Breast epithelium (tissue), 3 donors: Measurements from ENCODE around the gene MAT1A.

Source experiments
- CTCF ChIP-seq, 3 donors: fragments of 450-650 bp; IDR thresholded peaks; one replicate each; pipeline ENCODE4 v1.5.1; 2016 to 2017; ENCODE audit warnings: antibody characterized with exemption in 3 of 3, mild to moderate bottlenecking in 3 of 3, moderate library complexity in 3 of 3
- POLR2A ChIP-seq: fragments of 450-650 bp; IDR thresholded peaks from one replicate; pipeline ENCODE4 v1.6.1; 2016; ENCODE audit warnings: antibody characterized with exemption, mild to moderate bottlenecking, moderate library complexity
- POLR2AphosphoS5 ChIP-seq, 3 donors: sonication (generic); formaldehyde crosslinking; IDR thresholded peaks; one replicate each; pipeline ENCODE4 v1.6.1; 2017; ENCODE audit warnings: antibody characterized with exemption in 3 of 3

DNA sequence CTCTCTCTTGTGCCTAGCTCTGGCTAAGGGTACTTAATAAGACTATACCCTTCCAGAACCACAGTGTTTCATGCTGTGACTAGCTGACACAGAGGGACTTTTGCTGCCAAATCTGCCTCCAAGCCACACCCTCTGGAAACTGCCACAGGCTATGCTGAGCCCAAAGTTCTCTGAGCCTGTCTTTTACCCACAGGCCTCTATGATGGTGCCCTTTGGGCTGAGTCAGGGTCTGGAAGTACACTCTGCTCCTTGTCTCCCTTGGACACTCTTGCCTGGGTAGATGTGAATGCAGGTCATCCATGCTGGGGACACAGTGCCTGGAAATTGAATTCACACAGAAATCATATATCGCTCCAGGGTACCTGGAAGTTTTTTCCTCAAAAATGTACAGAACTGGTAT is 44.5 kb upstream of the MAT1A start:
- TF ChIP-seq CTCF (IDR thresholded peaks at IDR 0.05) (no peak), POLR2A (no peak), POLR2AphosphoS5 (IDR thresholded peaks at IDR 0.05) (no peak)
